GM12801 (cell line): Measurements from ENCODE around the gene APOA5.

Experiments used
- TF ChIP-seq, protein P1 (sequence below): IDR thresholded peaks from one replicate; pipeline ENCODE4 v1.5.1; 2011; ENCODE audit warnings: control low read depth; ENCODE audit not compliant: insufficient read length; ENCODE audit errors: extremely low read depth

APOA5 gene

DNA sequence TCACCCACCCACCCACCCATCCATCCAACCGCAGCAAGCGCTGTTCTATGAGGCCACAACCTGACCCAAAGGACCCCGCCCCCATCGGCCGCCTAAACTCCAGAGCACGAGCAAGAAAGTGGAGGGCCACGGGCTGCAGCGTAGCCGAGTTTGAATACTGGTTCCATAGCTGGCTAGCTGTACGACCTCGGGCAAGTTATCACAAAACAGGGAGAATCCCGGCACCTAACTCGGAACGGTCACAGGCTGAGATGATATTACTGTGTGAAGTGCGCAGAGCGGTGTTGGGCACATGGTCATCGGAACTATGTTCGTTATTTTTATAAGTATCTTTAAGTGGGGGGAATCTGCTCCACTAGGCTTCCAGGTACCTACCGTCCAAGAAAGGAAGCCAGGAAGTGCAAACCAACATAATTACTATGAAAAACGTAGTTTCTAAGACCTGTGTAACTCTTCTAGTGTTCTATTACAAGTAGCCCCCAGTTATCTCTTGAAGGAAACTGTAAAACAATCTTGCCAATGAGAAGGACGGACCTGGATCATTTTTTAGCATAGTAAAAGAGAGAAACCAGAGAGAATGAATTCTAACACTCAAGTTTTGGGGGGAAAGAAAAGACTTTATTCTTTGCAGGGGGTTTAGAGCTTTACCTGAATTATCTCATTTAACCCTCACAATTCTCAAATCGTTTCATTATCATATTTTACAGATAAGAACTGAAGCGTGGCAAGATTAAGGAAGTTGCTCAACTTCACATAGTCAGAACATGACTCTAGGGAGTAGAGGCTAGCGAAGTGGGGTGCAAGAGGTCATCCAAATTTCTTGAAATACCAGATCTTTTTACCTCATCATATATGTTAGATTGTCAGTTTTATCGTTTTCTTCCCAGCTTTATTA, 18.2 kb downstream of the APOA5 start:
- TF ChIP-seq, protein P1, sequence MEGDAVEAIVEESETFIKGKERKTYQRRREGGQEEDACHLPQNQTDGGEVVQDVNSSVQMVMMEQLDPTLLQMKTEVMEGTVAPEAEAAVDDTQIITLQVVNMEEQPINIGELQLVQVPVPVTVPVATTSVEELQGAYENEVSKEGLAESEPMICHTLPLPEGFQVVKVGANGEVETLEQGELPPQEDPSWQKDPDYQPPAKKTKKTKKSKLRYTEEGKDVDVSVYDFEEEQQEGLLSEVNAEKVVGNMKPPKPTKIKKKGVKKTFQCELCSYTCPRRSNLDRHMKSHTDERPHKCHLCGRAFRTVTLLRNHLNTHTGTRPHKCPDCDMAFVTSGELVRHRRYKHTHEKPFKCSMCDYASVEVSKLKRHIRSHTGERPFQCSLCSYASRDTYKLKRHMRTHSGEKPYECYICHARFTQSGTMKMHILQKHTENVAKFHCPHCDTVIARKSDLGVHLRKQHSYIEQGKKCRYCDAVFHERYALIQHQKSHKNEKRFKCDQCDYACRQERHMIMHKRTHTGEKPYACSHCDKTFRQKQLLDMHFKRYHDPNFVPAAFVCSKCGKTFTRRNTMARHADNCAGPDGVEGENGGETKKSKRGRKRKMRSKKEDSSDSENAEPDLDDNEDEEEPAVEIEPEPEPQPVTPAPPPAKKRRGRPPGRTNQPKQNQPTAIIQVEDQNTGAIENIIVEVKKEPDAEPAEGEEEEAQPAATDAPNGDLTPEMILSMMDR: no peak

DNA sequence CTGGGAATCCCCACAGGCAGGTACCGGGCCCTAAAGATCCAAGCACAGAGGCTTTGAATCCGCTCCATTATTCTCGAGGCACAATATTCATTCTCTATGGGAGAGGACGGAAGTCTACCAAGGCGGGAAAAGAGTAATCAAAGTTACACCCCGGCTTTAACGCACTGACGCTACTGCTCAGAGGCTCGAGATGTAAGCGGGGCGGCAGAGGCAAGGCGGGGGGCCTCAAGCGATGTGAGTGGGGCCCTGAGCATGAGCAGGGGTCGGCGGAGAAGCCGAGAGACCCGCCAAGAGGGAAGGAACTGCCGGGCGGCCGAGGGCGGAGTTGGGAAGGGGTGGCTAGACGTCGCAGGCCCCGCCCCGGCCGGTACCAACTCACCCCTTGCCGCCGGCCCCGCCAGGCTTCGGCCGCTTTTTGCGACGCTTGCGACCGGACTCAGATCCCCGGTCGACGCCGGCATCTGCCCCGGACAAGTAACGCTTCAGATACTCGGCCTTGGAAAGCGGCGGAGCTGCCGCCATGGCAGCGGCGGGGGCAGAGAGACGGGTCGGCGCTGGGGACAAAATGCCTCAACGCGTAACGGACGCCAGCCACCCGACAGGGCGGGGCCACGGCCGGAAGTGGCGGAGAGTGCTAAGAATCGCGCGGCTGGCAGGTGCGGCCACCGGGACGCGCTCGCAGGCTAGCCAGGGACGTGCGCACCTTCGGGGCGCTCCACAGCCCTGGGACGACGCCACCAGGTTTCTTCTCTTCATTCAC, 19.1 kb downstream of the APOA5 start, which contains the start of gene BUD13:
TSS of gene BUD13 (minus strand) at position 545 of the 760 bp plus-strand sequence. CDS start at position 522, 23 bp downstream.
- TF ChIP-seq, protein P1: no peak

DNA sequence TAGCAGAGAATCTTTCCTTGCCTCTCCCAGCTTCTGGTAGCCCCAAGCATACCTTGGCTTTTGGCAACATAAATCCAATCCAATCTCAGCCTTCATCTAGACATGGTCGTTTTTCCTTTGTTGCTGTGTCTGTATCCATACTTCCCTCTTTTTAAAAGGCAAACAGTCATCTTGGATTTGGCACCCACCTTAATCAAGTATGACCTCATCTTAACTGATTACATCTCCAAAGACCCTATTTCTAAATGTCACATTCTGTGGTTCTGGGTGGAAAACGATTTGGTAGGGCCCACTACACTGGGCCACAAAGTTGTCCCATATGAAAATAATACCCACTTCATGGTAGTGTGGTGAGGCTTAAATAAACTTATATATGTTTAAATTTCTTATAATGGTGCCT, 19.7 kb downstream of the APOA5 start:
- TF ChIP-seq, protein P1: no peak

DNA sequence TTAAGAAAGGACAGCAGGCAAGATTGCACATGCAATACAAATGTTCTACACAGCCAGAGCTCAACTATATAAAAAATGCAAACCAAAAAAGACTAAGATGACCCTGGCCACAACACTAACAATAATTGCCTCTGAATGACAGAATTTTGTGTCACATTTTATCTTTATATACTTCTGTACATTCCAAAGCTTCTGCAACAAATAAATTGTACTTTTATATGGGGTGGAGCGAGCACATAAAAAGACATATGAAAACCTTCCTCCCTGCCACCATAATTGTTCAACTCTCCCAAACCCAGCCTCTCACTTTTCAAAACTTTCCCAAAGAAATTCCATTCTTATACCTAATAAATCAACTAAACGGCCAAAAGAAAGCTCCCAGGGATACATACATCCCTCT, 29.5 kb downstream of the APOA5 start:
- TF ChIP-seq, protein P1: no peak

DNA sequence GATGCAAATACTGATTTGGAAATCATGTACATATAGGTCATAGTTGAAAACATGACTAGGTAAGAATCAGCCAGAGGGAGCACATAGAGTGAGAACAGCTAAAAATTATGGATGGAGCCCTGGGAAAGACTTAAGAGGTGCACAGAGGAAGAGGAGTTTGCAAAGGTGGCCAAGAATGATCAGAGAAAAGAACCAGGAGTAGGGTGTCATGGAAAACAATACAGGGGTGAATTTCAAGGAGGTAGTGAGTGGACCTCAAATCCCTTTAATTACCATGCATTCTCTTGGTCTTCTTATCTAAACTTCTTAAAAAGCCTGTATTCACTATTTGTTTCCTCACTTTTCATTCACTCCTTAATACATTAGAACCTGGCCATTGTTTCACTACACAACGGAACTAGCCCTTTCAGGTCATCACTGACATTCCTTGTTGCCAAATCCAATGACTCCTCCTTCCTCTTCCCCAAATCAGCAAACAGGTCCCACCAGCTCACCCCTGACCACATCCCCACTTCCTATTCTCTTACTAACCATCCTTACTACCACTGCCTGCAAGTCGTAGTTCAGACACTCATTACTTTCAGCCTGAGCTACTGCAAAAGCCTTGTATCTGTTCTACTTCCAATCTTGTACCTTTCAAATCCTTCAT, 41.5 kb downstream of the APOA5 start:
- TF ChIP-seq, protein P1: no peak

DNA sequence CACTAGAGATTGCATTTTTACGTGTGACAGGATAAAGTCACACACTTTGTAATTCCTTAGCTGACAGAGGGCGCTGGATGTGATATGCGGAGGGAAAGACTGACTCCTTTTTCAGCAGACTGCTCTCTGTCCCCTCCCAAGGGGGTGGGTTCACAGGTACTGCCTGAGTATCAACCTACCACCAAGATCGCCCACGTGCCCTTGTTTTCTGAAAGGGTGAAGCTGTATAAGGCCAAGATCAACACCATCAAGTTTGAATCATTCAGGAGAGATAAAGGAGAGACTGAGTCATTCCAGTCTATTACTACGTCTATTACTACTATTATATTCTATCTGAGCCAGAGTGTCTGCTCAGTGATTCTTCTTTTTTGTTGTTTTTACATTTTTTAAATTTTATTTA, 49.6 kb downstream of the APOA5 start:
- TF ChIP-seq, protein P1: no peak

DNA sequence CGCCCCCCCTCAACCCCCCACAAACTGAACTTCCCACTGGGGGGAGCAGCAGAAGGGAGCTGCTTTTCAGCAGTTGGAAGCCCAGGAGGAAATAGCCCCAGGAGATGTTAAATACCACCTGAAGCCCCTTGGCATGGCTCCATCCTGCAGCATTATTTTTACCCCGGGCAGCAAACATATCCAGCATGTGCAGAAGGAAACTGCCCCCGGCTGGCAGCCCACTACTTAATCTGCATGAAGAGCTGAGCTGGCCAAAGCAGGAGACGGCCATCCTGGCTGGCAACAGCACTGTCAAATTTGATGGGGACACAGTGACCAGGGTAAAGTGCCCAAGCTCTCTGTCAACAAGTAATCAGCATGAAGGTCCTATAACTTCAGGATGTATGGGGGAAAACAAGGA, 50.9 kb downstream of the APOA5 start:
- TF ChIP-seq, protein P1: no peak
